Mucosa of rectum (tissue), 2 donors: ENCODE data around the gene HECTD4.
A peak's percentile ranks its signal among the peaks of the same experiment; 100 is the strongest.
"Not testable (repeated sequence)": the region's sequence is repeated elsewhere in the genome, so short reads cannot be mapped to it uniquely, and the experiment has no call there.

Experiments used
- H3K27ac ChIP-seq, 2 donors: one replicate each; pipeline ENCODE4 v1.7.0; 2013; ENCODE audit warnings: inconsistent platforms in 2 of 2, low read depth in 2 of 2, low read length in 2 of 2
- H3K27me3 ChIP-seq, 2 donors: one replicate each; pipeline ENCODE4 v1.7.0; 2013; ENCODE audit warnings: low read length in 2 of 2; ENCODE audit not compliant: control insufficient read depth in 2 of 2, insufficient read depth in 2 of 2
- H3K36me3 ChIP-seq, 2 donors: one replicate each; pipeline ENCODE4 v1.7.0; 2013; ENCODE audit warnings: low read length in 2 of 2; ENCODE audit not compliant: control insufficient read depth in 2 of 2, insufficient read depth in 2 of 2
- H3K4me1 ChIP-seq, 2 donors: one replicate each; pipeline ENCODE4 v1.7.0; 2013; ENCODE audit warnings: low read length in 2 of 2, mild to moderate bottlenecking in 1 of 2; ENCODE audit not compliant: control insufficient read depth in 2 of 2, insufficient read depth in 2 of 2
- H3K4me3 ChIP-seq, 2 donors: one replicate each; pipeline ENCODE4 v1.7.0; 2013; ENCODE audit warnings: low read length in 2 of 2
- H3K9ac ChIP-seq, 2 donors: one replicate each; pipeline ENCODE4 v1.7.0; 2013; ENCODE audit warnings: low read length in 2 of 2, low read depth in 1 of 2, mild to moderate bottlenecking in 1 of 2
- H3K9me3 ChIP-seq, 2 donors: one replicate each; pipeline ENCODE4 v1.7.0; 2013; ENCODE audit warnings: low read length in 2 of 2; ENCODE audit not compliant: control insufficient read depth in 2 of 2
- donor health status: healthy.
- donor health status: Normal muscosa, but diverticular disease.

HECTD4 gene

DNA sequence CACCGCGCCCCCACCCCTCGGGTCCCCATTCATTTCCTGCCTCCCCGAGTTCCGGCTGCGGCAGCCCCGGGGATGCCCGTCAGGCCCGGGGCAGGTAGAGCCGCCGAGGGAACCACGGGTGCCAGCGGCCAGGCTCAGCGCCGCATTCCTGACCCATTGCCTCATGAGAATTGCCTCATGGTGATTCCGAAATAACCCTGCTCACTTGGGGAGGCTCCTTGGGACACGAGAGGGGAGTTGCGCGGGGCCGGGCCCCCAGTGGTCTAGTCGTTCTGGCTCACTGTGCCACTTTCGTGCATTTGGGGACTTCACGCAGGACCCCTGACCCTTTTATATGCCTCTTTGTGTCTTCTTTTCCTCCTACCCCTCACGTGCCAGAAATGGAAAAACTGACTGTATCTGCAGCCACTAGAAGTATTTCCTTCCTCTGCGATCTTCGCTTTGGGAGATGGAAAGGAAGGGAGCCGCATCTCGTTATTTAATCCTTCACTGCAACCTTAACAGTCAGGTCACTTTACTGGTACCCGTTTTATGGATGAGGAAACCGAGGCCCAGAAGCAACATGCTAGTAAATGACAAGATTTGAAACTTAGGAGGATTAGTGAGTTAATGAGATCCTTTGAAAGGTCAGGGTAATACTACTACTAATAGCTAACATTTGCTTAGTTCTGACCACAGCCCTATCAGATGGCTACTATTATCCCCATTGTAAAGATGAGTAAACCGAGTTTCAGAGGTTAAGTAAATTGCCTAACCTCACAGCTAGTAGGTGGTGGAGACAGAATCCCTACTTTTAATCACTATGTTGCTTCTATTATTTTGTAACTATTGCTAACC lies 37.3 kb upstream of the HECTD4 start:
- Histone ChIP-seq H3K27me3 (no peaks in the 10 kb centered on the region), H3K27ac (peak overlapping the region; percentile 92 to 94), H3K36me3 (no peaks in the 10 kb centered on the region), H3K9me3 (no peaks in the 10 kb centered on the region), H3K4me1 (peaks cover 4 to 12% of the 10 kb centered on the region in 2 donors), H3K9ac (peak overlapping the region; percentile 88 to 94), H3K4me3 (peak overlapping the region; percentile 91 to 96)

DNA sequence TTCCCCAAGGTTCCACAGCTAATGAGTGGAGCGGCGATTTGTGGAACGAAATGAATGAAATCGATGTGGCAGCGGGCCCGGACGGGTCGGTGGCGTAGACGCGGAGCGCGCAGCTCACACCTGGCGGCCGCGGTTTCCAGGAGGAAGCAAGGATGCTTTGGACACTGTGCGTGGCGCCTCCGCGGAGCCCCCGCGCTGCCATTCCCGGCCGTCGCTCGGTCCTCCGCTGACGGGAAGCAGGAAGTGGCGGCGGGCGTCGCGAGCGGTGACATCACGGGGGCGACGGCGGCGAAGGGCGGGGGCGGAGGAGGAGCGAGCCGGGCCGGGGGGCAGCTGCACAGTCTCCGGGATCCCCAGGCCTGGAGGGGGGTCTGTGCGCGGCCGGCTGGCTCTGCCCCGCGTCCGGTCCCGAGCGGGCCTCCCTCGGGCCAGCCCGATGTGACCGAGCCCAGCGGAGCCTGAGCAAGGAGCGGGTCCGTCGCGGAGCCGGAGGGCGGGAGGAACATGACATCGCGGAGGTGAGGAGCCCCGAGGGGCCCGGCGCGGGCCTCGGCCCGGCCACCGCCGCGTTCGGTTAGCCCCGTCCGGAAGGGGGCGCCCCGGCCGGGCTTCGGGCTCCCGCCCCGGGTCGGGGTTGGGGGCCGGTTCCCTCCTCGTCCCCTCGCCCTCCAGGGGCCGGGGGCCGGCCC lies 36.5 kb upstream of the HECTD4 start, which contains the start of gene PTPN11:
Gene PTPN11, plus strand, starts transcription at position 340 of the 689 bp plus-strand sequence. Its CDS starts 165 bp downstream, at position 505.
- Histone ChIP-seq H3K27me3 (no peaks in the 10 kb centered on the region), H3K9ac (peak within 1 kb of the TSS; percentile 88 to 94), H3K4me1 (peaks cover 4 to 12% of the 10 kb centered on the region in 2 donors), H3K4me3 (peak within 1 kb of the TSS; percentile 91 to 96), H3K36me3 (no peaks in the 10 kb centered on the region), H3K27ac (peak within 1 kb of the TSS; percentile 92 to 94), H3K9me3 (no peaks in the 10 kb centered on the region)

DNA sequence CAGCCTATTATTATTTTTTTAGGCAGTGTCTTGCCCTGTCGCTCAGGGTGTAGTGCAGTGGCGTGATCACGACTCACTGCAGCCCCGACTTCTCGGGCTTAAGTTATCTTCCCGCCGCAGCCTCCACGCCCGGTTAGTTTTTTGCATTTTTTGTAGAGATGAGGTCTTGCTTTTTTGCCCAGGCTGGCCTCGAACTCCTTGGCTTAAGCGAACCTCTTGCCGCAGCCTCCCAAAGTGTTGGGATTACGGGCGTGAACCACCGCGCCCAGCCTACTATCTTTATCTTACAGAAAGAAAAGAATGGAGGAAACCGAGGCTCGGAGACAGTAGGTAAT lies 36.0 kb upstream of the HECTD4 start:
- Histone ChIP-seq H3K9ac (peak overlapping the region; percentile 87 to 94), H3K27ac (peak overlapping the region; percentile 92 to 94), H3K9me3 (no peaks in the 10 kb centered on the region), H3K4me3 (peak overlapping the region; percentile 91 to 96), H3K36me3 (no peaks in the 10 kb centered on the region), H3K27me3 (no peaks in the 10 kb centered on the region), H3K4me1 (peaks cover 4 to 12% of the 10 kb centered on the region in 2 donors)

DNA sequence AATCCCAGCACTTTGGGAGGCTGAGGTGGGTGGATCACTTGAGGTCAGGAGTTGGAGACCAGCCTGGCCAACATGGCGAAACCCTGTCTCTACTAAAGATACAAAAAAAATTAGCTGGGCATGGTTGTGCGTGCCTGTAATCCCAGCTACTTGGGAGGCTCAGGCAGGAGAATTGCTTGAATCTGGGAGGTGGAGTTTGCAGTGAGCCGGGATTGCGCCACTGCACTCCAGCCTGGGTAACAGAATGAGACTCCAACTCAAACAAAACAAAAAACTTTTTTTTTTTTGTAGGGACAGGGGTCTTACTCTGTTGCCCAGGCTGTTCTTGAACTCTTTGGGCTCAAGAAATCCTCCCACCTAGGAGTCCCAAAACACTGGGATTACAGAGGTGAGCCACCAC lies 33.2 kb upstream of the HECTD4 start:
- H3K36me3 ChIP-seq, H3K9ac ChIP-seq, H3K27me3 ChIP-seq, H3K27ac ChIP-seq, H3K4me3 ChIP-seq, H3K9me3 ChIP-seq: not testable (repeated sequence)
- peaks cover 4 to 12% of the 10 kb centered on the region in 2 donors for H3K4me1 ChIP-seq

DNA sequence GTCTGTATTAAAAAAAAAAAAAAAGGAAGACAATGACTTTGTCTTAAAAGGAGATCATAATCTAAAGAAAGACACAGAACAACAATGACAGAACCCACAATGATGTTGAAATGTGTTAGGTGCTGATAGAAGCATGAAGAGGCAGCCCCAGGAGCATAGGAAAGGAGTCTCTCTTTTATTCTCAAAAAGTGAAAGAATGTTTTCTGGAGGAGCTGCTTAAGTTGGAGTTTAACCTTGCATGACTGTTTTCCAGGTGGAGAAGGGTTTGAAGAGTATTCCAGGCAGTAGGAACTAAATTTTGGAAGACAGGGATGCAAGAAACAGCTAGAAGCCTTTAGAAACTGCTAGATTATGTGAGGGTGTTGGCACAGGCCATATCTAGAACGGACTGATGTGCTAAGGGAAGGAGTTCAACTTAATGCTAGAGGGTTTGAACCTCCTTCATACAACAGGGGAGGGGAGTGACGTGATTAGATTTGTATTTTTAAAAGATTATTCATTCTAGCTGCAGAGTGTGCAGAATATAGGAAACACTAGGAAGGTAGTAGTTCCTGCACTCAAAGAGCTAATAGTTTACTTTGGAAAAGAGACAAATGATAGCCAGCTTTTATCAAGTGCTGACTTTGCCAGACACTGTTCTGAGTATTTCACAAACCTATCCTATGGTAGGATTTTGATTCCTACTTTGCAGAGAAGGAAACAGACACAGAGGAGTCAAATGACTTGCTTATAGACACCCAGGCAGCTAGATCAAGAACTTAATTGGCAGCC lies 31.8 kb upstream of the HECTD4 start:
- H3K27me3 ChIP-seq = no peaks in the 10 kb centered on the region
- H3K27ac ChIP-seq = no peak overlapping the region
- no peaks in the 10 kb centered on the region for H3K9me3 ChIP-seq
- H3K36me3 ChIP-seq = peaks cover 0 to 2% of the 10 kb centered on the region in 2 donors
- no peak overlapping the region for H3K9ac ChIP-seq
- no peak overlapping the region for H3K4me3 ChIP-seq
- H3K4me1 ChIP-seq = peaks cover 0 to 5% of the 10 kb centered on the region in 2 donors

DNA sequence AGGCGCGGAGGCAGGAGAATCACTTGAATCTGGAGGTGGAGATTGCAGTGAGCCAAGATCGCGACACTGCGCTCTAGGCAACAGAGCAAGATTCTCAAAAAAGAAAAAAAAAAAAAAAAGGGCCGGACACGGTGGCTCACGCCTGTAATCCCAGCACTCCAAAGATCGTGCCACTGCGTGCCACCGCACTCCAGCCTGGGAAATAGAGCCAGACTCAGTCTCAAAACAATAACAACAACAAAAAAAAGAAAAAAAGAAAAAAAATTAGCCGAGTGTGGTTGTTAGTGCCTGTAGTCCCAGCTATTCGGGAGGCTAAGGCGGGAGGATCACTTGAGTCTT lies 27.6 kb upstream of the HECTD4 start:
- Histone ChIP-seq H3K9me3 (no peaks in the 10 kb centered on the region), H3K27ac (no peak overlapping the region), H3K4me3 (no peak overlapping the region), H3K4me1 (peaks cover 4 to 13% of the 10 kb centered on the region in 2 donors), H3K27me3 (no peaks in the 10 kb centered on the region), H3K36me3 (peaks cover 25 to 29% of the 10 kb centered on the region in 2 donors), H3K9ac (no peak overlapping the region)

DNA sequence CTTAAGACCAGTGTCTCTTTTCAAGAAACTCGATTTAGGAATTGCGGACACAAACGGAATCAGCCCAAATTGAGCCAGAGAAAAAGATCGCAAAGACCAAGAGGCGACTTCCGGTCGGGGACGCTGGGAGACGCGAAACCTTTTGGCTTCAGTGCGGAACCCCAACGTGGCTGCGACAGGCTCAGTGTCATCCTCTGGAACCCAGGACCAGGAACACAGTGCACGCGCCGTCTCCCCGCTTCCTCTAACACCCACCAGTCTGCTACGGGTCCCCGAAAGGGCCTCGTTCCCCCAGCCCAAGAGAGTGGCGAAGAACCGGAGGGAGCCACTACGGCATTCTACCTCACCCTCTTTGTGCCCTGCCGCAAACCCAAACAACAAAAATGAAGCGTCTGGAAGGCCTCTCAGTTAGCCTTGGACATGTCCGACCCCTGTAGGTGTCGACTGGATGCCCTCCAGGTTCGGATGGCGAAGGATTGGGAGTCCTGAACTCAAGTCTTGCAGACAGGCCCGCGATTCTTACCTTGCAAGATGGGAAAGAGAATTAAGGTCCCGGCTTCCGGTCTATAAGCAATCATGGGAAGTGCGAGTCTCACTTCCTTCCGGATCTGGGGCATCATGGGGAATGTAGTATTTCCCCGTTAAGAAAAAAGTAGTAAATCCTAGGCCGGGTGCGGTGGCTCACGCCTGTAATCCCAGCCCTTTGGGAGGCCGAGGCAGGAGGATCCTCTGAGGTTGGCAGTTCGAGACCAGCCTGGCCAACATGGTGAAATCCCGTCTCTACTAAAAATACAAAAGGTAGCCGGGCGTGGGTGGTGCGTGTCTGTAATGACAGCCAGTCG lies 27.1 kb upstream of the HECTD4 start, which contains the start of gene RPL6:
Gene RPL6, minus strand, starts transcription at position 542 of the 842 bp plus-strand sequence. CDS start 949 bp downstream, outside the sequence.
- peaks cover 31 to 35% of the 10 kb centered on the region in 2 donors for H3K36me3 ChIP-seq
- no peaks in the 10 kb centered on the region for H3K27me3 ChIP-seq
- H3K27ac ChIP-seq = peak within 1 kb of the TSS; percentile 89 to 90
- no peaks in the 10 kb centered on the region for H3K9me3 ChIP-seq
- peak within 1 kb of the TSS; percentile 98 to 99 for H3K4me3 ChIP-seq
- peaks cover 4 to 13% of the 10 kb centered on the region in 2 donors for H3K4me1 ChIP-seq
- H3K9ac ChIP-seq = peak within 1 kb of the TSS; percentile 90 to 93

DNA sequence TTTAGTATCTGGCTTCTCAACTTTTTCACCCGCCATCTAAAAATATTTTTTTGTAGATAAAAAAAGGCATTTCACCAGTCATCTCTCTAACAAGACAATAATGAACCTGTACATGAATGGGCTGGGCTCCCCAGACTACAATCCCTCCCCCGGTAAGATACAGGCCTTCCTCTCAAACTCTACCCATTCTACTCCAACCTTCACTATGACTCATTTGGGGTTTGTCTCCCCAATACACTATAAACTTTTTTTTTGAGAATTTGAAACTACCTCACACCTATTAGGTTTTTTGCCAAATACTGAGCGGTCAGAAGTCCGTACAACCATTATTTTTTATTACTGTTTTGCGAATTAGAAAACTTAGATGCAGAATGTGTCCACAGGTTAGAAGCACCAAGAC lies 26.4 kb upstream of the HECTD4 start:
- no peaks in the 10 kb centered on the region for H3K9me3 ChIP-seq
- H3K27ac ChIP-seq = peak overlapping the region; percentile 89 to 90
- H3K4me3 ChIP-seq = peak overlapping the region; percentile 98 to 99
- H3K36me3 ChIP-seq = peaks cover 32 to 38% of the 10 kb centered on the region in 2 donors
- H3K4me1 ChIP-seq = peaks cover 4 to 13% of the 10 kb centered on the region in 2 donors
- H3K27me3 ChIP-seq = no peaks in the 10 kb centered on the region
- H3K9ac ChIP-seq = peak overlapping the region; percentile 90 to 93

DNA sequence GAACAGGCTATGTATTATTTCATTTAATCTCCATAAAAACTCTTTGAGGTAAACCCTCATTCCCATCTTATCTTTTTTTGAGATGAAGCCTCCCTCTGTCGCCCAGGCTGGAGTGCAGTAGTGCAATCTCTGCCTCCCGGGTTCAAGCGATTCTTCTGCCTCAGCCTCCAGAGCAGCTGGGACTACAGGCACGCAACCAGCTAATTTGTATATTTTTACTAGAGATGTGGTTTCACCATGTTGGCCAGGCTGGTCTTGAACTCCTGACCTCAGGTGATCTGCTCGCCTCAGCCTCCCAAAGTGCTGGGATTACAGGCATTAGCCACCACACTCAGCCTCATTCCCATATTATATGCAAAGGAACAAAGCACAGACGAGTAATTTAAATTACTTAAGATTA lies 25.5 kb upstream of the HECTD4 start:
- H3K27ac ChIP-seq, H3K9me3 ChIP-seq, H3K27me3 ChIP-seq: not testable (repeated sequence)
- H3K4me1 ChIP-seq = peaks cover 4 to 13% of the 10 kb centered on the region in 2 donors
- H3K4me3 ChIP-seq = peak overlapping the region in 1 of 2 donors; percentile 99
- H3K36me3 ChIP-seq = peaks cover 32 to 38% of the 10 kb centered on the region in 2 donors
- H3K9ac ChIP-seq = peak overlapping the region in 1 of 2 donors; percentile 31
